HepG2 (cell line): ENCODE results near the gene GPS1. TPM values are rescaled to one million over a fixed set of nuclear protein-coding genes. Genes with fewer than 3 reads are reported as not detected.

Experiments used
- AGO2 ChIP-seq: fragments of 200-400 bp; formaldehyde crosslinking; optimal IDR thresholded peaks from 2 replicates; pipeline ENCODE3; 2017; ENCODE audit warnings: mild to moderate bottlenecking, low read depth, low read length, moderate library complexity
- CC2D1A ChIP-seq: sonication (generic); formaldehyde crosslinking; IDR thresholded peaks from 2 replicates; pipeline ENCODE4 v1.8.1; 2023; ENCODE audit warnings: mild to moderate bottlenecking, missing genetic modification reagents
- HDAC2 ChIP-seq: sonication (generic); formaldehyde crosslinking; IDR thresholded peaks from 2 replicates; pipeline ENCODE4 v1.4.0; 2020; ENCODE audit warnings: missing genetic modification reagents
- SATB2 ChIP-seq: sonication (generic); formaldehyde crosslinking; IDR thresholded peaks from 2 replicates; pipeline ENCODE4 v1.5.0; 2020; ENCODE audit warnings: missing genetic modification reagents
- SNAI1 ChIP-seq: sonication (generic); formaldehyde crosslinking; IDR thresholded peaks from 2 replicates; pipeline ENCODE4 v1.5.0; 2020; ENCODE audit warnings: mild to moderate bottlenecking, missing genetic modification reagents, borderline replicate concordance
- SOX13 ChIP-seq, 3 experiments: fragments of 450-650 bp in 1 of 3; sonication (generic) in 1 of 3; formaldehyde crosslinking in 1 of 3; IDR thresholded peaks in 2 of 3; conservative IDR thresholded peaks in 1 of 3; 2 replicates each; pipeline versions ENCODE4 v1.5.0 to v1.6.1; 2016 to 2020; ENCODE audit warnings: antibody characterized with exemption in 1 of 3, mild to moderate bottlenecking in 1 of 3, missing compliant biosample characterization in 1 of 3, missing genetic modification reagents in 1 of 3, moderate library complexity in 1 of 3
- SP4 ChIP-seq: sonication (generic); formaldehyde crosslinking; IDR thresholded peaks from 2 replicates; pipeline ENCODE4 v1.8.1; 2023; ENCODE audit warnings: mild to moderate bottlenecking, missing genetic modification reagents
- SRF ChIP-seq: IDR thresholded peaks from 2 replicates; pipeline ENCODE4 v1.6.1; 2011; ENCODE audit warnings: mild to moderate bottlenecking, low read depth, low read length, moderate library complexity
- SRY ChIP-seq: sonication (generic); formaldehyde crosslinking; IDR thresholded peaks from 2 replicates; pipeline ENCODE4 v1.8.0; 2022; ENCODE audit warnings: mild to moderate bottlenecking, missing genetic modification reagents
- SYNCRIP ChIP-seq: fragments of 200-400 bp; formaldehyde crosslinking; IDR thresholded peaks from 2 replicates; pipeline ENCODE4 v1.6.1; 2018; ENCODE audit warnings: mild to moderate bottlenecking, low read depth, low read length; ENCODE audit not compliant: insufficient read depth
- TCF7L2 ChIP-seq: IDR thresholded peaks from 2 replicates; pipeline ENCODE4 v1.6.1; 2011; ENCODE audit warnings: mild to moderate bottlenecking, low read depth, low read length, moderate library complexity
- ZHX2 ChIP-seq, 2 experiments: sonication (generic) in 1 of 2; formaldehyde crosslinking in 1 of 2; IDR thresholded peaks; 2 replicates each; pipeline versions ENCODE4 v1.6.1 to v1.9.0; 2014 to 2022; ENCODE audit warnings: antibody characterized with exemption in 1 of 2, borderline replicate concordance in 1 of 2, inconsistent platforms in 1 of 2, low read depth in 1 of 2, missing genetic modification reagents in 1 of 2
- ZNF331 ChIP-seq: sonication (generic); formaldehyde crosslinking; IDR thresholded peaks from 2 replicates; pipeline ENCODE4 v1.4.0; 2020; ENCODE audit warnings: missing genetic modification reagents
- ZNF33B ChIP-seq: sonication (generic); formaldehyde crosslinking; IDR thresholded peaks from 2 replicates; pipeline ENCODE4 v1.5.1; 2020; ENCODE audit warnings: mild to moderate bottlenecking, missing genetic modification reagents
- ZNF512B ChIP-seq: sonication (generic); formaldehyde crosslinking; IDR thresholded peaks from 2 replicates; pipeline ENCODE4 v1.5.1; 2020; ENCODE audit warnings: missing genetic modification reagents, mild to moderate bottlenecking, borderline replicate concordance
- ZNF691 ChIP-seq: sonication (generic); formaldehyde crosslinking; IDR thresholded peaks from 2 replicates; pipeline ENCODE4 v1.4.0; 2020; ENCODE audit warnings: missing genetic modification reagents, low read depth, mild to moderate bottlenecking, borderline replicate concordance
- ZNF792 ChIP-seq: IDR thresholded peaks from 2 replicates; pipeline ENCODE4 v1.6.1; 2016
- polyA plus RNA-seq, 8 experiments: library from polyadenylated mRNA; depleted of rRNA in 3 of 8; stranded (reverse) in 7 of 8; unstranded in 1 of 8; fragments of >200 nt; fragmentation: Illumina TruSeq in 4 of 8; extraction: Trizol in 4 of 8; gene quantifications; 2 replicates each; pipeline versions ENCODE4 v1.2.1 to v1.2.3, GENCODE V29; 2011 to 2016; ENCODE audit warnings: low read depth in 4 of 8, missing spikeins in 1 of 8, mixed read lengths in 1 of 8; ENCODE audit not compliant: insufficient read depth in 1 of 8
- total RNA-seq, 5 experiments: library from RNA; depleted of rRNA; stranded (reverse); fragments of >200 nt; fragmentation: Illumina TruSeq; extraction: Trizol; gene quantifications; 2 replicates each; pipeline ENCODE4 v1.2.3, GENCODE V29; 2016; ENCODE audit warnings: low read depth in 1 of 5

Gene GPS1
- total and polyA plus RNA-seq, 2 of the 13 experiments (the other 11 are each of a cell fraction or from before 2014, with no cell fraction given): 124 to 128 TPM

DNA sequence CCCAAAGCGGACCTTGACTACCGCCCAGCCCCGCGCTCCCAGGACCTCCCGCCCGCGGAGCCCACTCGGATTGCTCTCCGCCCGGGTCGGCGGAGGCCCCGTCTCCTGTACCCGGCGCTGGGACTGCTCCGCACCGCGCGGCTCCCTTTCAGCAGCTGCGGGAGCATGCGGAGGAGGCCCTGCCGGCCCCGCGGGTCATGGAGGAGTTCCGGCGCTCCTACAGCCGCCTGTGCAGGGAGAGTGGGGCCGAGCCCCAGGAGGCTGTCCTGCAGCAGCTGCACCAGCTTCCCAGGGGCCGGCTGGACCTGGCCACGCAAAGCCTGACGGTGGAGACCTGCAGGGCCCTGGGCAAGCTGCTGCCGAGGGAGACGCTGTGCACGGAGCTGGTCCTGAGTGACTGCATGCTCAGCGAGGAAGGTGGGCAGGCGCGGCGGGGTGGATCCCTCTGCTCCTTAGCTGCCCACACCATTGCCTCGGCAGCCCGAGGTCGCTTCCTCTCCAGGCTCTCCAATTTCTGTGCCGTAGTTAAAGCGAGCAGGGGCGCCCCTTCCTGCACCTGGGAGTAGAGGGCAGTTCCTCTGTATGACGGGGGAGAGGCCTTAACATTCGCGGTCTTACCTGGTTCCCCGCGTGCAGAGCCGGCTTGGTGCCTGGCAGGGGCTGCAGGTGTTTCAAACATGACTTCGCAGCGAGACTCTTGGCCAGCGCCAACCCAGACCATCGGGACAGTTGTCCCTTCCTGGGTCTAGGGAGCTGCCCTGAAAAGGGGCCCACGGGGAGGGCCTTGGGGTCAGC lies 28.1 kb upstream of the GPS1 start (continued):
- peak; percentile 99 for TF ChIP-seq AGO2
- TF ChIP-seq SRF: no peak
- TF ChIP-seq SP4 (CRISPR knock-in tag): no peak
- no peak for TF ChIP-seq CC2D1A
- no peak for TF ChIP-seq SOX13 (IDR thresholded peaks at IDR 0.05)
- no peak for TF ChIP-seq SOX13 (CRISPR knock-in tag; conservative IDR thresholded peaks at IDR 0.05 in 1 of 2, IDR thresholded peaks at IDR 0.05 in 1 of 2)
- no peak for TF ChIP-seq HDAC2
- peak; percentile 89 for TF ChIP-seq SRY (CRISPR knock-in tag)
- no peak for TF ChIP-seq SYNCRIP
- TF ChIP-seq ZHX2 (IDR thresholded peaks at IDR 0.05; ENCODE audit: low read depth): no peak
- no peak for TF ChIP-seq ZHX2 (CRISPR knock-in tag; IDR thresholded peaks at IDR 0.05; ENCODE audit: borderline replicate concordance)
- no peak for TF ChIP-seq SNAI1 (CRISPR knock-in tag)
- TF ChIP-seq ZNF331 (CRISPR knock-in tag): 0 out of 2 replicates have a peak, but pooled peaks have one; percentile 4
- no peak for TF ChIP-seq ZNF512B
- TF ChIP-seq ZNF691: peak; percentile 36; the same call in 1 of the 2 replicates
- 0 out of 2 replicates have a peak, but pooled peaks have one; percentile 32 for TF ChIP-seq ZNF33B (CRISPR knock-in tag)
- TF ChIP-seq ZNF792 (CRISPR knock-in tag): no peak
- no peak for TF ChIP-seq SATB2 (CRISPR knock-in tag)
- no peak for TF ChIP-seq TCF7L2
